IPS-NIHi7 (cell line): Measurements from ENCODE around the gene EXOSC5.
"Not testable (repeated sequence)": the region's sequence is repeated elsewhere in the genome, so short reads cannot be mapped to it uniquely, and the experiment has no call there.

Experiments used
- DNase-seq: peaks from one replicate; pipeline ENCODE4 v3.0.0; 2012; ENCODE audit warnings: mixed read lengths; ENCODE audit errors: extremely low spot score

The EXOSC5 gene

GRCh38 chr19:41426116-41426841 lies 29.1 kb upstream of the EXOSC5 start:
- DNase-seq = no peak

GRCh38 chr19:41425174-41426115 lies 28.3 kb upstream of the EXOSC5 start:
- no peak for DNase-seq

GRCh38 chr19:41424335-41425173 lies 27.4 kb upstream of the EXOSC5 start:
- DNase-seq = no peak

- DNase-seq = no peak
Measured at GRCh38 chr19:41422955-41423354, 25.8 kb upstream of the EXOSC5 start.

GRCh38 chr19:41422456-41422855 lies 25.3 kb upstream of the EXOSC5 start:
- DNase-seq = no peak

- DNase-seq = no peak
Measured at GRCh38 chr19:41421973-41422372, 24.8 kb upstream of the EXOSC5 start.

- DNase-seq = no peak
Measured at GRCh38 chr19:41421314-41421713, 24.2 kb upstream of the EXOSC5 start.

- no peak for DNase-seq
Measured at GRCh38 chr19:41420101-41420880, 23.1 kb upstream of the EXOSC5 start.

GRCh38 chr19:41416194-41416674 lies 19.1 kb upstream of the EXOSC5 start:
- DNase-seq = no peak

- no peak for DNase-seq
Measured at GRCh38 chr19:41415154-41415571, 18.0 kb upstream of the EXOSC5 start.

GRCh38 chr19:41414461-41414860 lies 17.3 kb upstream of the EXOSC5 start:
- DNase-seq = no peak

GRCh38 chr19:41413947-41414346 lies 16.8 kb upstream of the EXOSC5 start:
- DNase-seq = no peak

- no peak for DNase-seq
Measured at GRCh38 chr19:41412953-41413352, 15.8 kb upstream of the EXOSC5 start.

GRCh38 chr19:41411968-41412265 lies 14.8 kb upstream of the EXOSC5 start:
- DNase-seq = no peak

GRCh38 chr19:41411100-41411967 lies 14.2 kb upstream of the EXOSC5 start:
- no peak for DNase-seq

GRCh38 chr19:41410336-41411054 lies 13.3 kb upstream of the EXOSC5 start:
- DNase-seq = no peak

- DNase-seq = no peak
Measured at GRCh38 chr19:41409288-41409687, 12.1 kb upstream of the EXOSC5 start.

GRCh38 chr19:41408846-41409245 lies 11.7 kb upstream of the EXOSC5 start:
- not testable (repeated sequence) for DNase-seq

GRCh38 chr19:41408256-41408655 lies 11.1 kb upstream of the EXOSC5 start:
- peak; percentile 55 for DNase-seq

- no peak for DNase-seq
Measured at GRCh38 chr19:41407271-41407670, 10.1 kb upstream of the EXOSC5 start.
